Liver (tissue), 9 donors: ENCODE results near the gene MYL7. TPM values are rescaled to one million over a fixed set of nuclear protein-coding genes. Genes with fewer than 3 reads are reported as not detected.
A peak's percentile ranks its signal among the peaks of the same experiment; 100 is the strongest.

Source experiments
- DNase-seq: peaks from one replicate; pipeline ENCODE4 v3.0.0-alpha.2; 2017; ENCODE audit warnings: low spot score
- H3K27ac ChIP-seq, 2 donors: one replicate each; pipeline ENCODE4 v1.7.0; 2013; ENCODE audit warnings: inconsistent platforms in 2 of 2, low read length in 2 of 2, control low read depth in 1 of 2, low read depth in 1 of 2, mild to moderate bottlenecking in 1 of 2
- H3K27me3 ChIP-seq, 4 donors: one replicate each; pipeline versions ENCODE4 v1.6.1 to v1.7.0; 2013; ENCODE audit warnings: low read length in 3 of 4, inconsistent platforms in 1 of 4, mild to moderate bottlenecking in 1 of 4, moderate library complexity in 1 of 4; ENCODE audit not compliant: control insufficient read depth in 4 of 4, insufficient read depth in 4 of 4
- H3K36me3 ChIP-seq, 4 donors: one replicate each; pipeline versions ENCODE4 v1.6.1 to v1.7.0; 2013; ENCODE audit warnings: low read length in 3 of 4, mild to moderate bottlenecking in 3 of 4, low read depth in 1 of 4, moderate library complexity in 1 of 4; ENCODE audit not compliant: control insufficient read depth in 4 of 4, insufficient read depth in 3 of 4
- H3K4me1 ChIP-seq, 4 donors: one replicate each; pipeline versions ENCODE4 v1.6.1 to v1.7.0; 2013; ENCODE audit warnings: low read length in 3 of 4, mild to moderate bottlenecking in 3 of 4, moderate library complexity in 1 of 4; ENCODE audit not compliant: control insufficient read depth in 4 of 4, insufficient read depth in 4 of 4
- H3K4me3 ChIP-seq, 3 donors: one replicate each; pipeline versions ENCODE4 v1.6.1 to v1.7.0; 2013; ENCODE audit warnings: low read length in 3 of 3, control low read depth in 1 of 3, low read depth in 1 of 3, mild to moderate bottlenecking in 1 of 3
- H3K9ac ChIP-seq, 2 donors: one replicate each; pipeline ENCODE4 v1.7.0; 2013; ENCODE audit warnings: low read length in 2 of 2, mild to moderate bottlenecking in 2 of 2, moderate library complexity in 2 of 2, control low read depth in 1 of 2, low read depth in 1 of 2
- H3K9me3 ChIP-seq, 4 donors: one replicate each; pipeline versions ENCODE4 v1.6.1 to v1.7.0; 2013; ENCODE audit warnings: low read length in 3 of 4; ENCODE audit not compliant: control insufficient read depth in 4 of 4
- FOXA1 ChIP-seq: IDR thresholded peaks from 2 replicates; pipeline ENCODE4 v1.6.1; 2016; ENCODE audit warnings: antibody characterized with exemption
- FOXA2 ChIP-seq: IDR thresholded peaks from 2 replicates; pipeline ENCODE4 v1.6.1; 2016; ENCODE audit warnings: antibody characterized with exemption
- HNF4G ChIP-seq: IDR thresholded peaks from 2 replicates; pipeline ENCODE4 v1.6.1; 2016; ENCODE audit warnings: antibody characterized with exemption
- JUND ChIP-seq, 2 donors: IDR thresholded peaks; 2 replicates each; pipeline ENCODE4 v1.6.1; 2016; ENCODE audit warnings: antibody characterized with exemption in 2 of 2
- MAX ChIP-seq: IDR thresholded peaks from 2 replicates; pipeline ENCODE4 v1.6.1; 2016; ENCODE audit warnings: antibody characterized with exemption
- RXRA ChIP-seq, 2 donors: IDR thresholded peaks; 2 replicates each; pipeline ENCODE4 v1.6.1; 2017 to 2018; ENCODE audit warnings: antibody characterized with exemption in 2 of 2, mild to moderate bottlenecking in 1 of 2
- SP1 ChIP-seq: IDR thresholded peaks from 2 replicates; pipeline ENCODE4 v1.6.1; 2018; ENCODE audit warnings: antibody characterized with exemption, mild to moderate bottlenecking
- TAF1 ChIP-seq: conservative IDR thresholded peaks from 2 replicates; pipeline ENCODE4 v1.6.1; 2016; ENCODE audit warnings: antibody characterized with exemption, mild to moderate bottlenecking
- YY1 ChIP-seq: IDR thresholded peaks from 2 replicates; pipeline ENCODE4 v1.6.1; 2016; ENCODE audit warnings: antibody characterized with exemption, mild to moderate bottlenecking
- WGBS: extraction: QIAGEN DNeasy Blood & Tissue Kit; methylation state at CpG from one replicate; pipeline ENCODE4 v1.1.7; 2013; 5-methylcytosine and 5-hydroxymethylcytosine counted together
- polyA plus RNA-seq, 2 donors: library from polyadenylated mRNA; stranded (reverse) in 1 of 2; unstranded in 1 of 2; fragments of 200-250 nt in 1 of 2; fragments of >200 nt in 1 of 2; fragmentation: Nextera tagmentation in 1 of 2; extraction: Ambion mirVana in 1 of 2; gene quantifications; one replicate each; pipeline versions ENCODE4 v1.2.1 to v1.2.3, GENCODE V29; 2013 to 2015
- total RNA-seq, 2 donors: library from RNA; depleted of rRNA; stranded (reverse); fragments of >200 nt; gene quantifications; one replicate each; pipeline ENCODE4 v1.2.3, GENCODE V29; 2014
- TF ChIP-seq, protein P1 (sequence below): IDR thresholded peaks from 2 replicates; pipeline ENCODE4 v1.6.1; 2016; ENCODE audit warnings: antibody characterized with exemption, mild to moderate bottlenecking
- TF ChIP-seq, protein P2 (sequence below): IDR thresholded peaks from 2 replicates; pipeline ENCODE4 v1.6.1; 2016; ENCODE audit warnings: antibody characterized with exemption
- TF ChIP-seq, protein P3 (sequence below): IDR thresholded peaks from 2 replicates; pipeline ENCODE4 v1.6.1; 2016; ENCODE audit warnings: antibody characterized with exemption
- donor health status: healthy.
- donor health status: healthy.
- donor health status: healthy.
- donor health status: healthy.
- donor health status: healthy.

Gene MYL7
- total and polyA plus RNA-seq, 4 donors: not detected

DNA sequence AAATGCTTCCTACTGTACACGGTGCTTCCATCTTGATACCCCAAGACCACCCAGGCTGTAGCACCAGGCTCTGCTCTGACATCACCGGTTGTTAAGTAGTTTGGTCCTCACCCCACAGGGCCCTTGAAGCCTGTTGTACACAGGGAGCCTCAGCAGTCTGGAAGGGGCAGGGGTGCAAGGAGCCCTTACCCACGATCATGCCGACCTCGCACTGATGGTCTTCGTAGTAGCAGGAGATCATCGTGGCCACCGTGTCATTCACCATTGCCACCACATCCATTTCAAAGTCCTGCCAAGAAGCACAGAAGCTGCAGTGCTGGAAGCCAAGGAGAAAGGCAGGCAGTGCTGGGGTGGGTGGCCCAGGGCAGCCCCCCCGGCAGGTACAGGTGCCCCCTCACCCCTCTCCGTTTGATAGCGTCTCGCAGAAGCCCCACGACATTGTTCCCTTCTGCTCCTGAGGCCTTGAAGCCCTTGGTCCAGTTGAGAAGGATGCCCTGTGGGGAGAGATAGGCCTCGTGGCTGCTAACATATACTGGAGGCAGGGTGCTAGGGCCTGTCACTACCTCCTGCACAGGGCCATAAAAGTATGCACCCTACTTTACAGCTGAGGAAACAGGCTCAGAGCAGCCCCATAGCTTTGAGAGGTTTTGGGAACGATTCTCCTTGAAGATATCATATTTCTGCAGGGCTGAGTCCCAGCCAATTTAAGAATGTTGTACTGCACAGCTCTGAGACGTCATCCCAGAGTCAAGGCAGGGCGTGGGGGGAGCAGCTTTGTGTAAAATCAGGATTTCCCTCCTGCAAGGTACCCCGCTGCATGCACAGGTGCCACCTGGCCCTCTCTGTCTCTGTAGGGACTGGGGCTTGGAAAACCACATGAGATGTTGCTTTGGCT lies 8.7 kb upstream of the MYL7 start:
- WGBS: 90% methylated on average over 18 of the region's 18 CpGs
- no peak overlapping the region for H3K27ac ChIP-seq
- no peaks in the 10 kb centered on the region for H3K27me3 ChIP-seq
- H3K9ac ChIP-seq: no peak overlapping the region
- no peaks in the 10 kb centered on the region for H3K9me3 ChIP-seq
- H3K4me3 ChIP-seq: no peak overlapping the region
- DNase-seq: peak; percentile 14
- TF ChIP-seq MAX: no peak
- TF ChIP-seq, protein P1, sequence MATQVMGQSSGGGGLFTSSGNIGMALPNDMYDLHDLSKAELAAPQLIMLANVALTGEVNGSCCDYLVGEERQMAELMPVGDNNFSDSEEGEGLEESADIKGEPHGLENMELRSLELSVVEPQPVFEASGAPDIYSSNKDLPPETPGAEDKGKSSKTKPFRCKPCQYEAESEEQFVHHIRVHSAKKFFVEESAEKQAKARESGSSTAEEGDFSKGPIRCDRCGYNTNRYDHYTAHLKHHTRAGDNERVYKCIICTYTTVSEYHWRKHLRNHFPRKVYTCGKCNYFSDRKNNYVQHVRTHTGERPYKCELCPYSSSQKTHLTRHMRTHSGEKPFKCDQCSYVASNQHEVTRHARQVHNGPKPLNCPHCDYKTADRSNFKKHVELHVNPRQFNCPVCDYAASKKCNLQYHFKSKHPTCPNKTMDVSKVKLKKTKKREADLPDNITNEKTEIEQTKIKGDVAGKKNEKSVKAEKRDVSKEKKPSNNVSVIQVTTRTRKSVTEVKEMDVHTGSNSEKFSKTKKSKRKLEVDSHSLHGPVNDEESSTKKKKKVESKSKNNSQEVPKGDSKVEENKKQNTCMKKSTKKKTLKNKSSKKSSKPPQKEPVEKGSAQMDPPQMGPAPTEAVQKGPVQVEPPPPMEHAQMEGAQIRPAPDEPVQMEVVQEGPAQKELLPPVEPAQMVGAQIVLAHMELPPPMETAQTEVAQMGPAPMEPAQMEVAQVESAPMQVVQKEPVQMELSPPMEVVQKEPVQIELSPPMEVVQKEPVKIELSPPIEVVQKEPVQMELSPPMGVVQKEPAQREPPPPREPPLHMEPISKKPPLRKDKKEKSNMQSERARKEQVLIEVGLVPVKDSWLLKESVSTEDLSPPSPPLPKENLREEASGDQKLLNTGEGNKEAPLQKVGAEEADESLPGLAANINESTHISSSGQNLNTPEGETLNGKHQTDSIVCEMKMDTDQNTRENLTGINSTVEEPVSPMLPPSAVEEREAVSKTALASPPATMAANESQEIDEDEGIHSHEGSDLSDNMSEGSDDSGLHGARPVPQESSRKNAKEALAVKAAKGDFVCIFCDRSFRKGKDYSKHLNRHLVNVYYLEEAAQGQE: no peak
- no peak for TF ChIP-seq SP1
- no peak for TF ChIP-seq JUND (IDR thresholded peaks at IDR 0.05)
- TF ChIP-seq, protein P2, sequence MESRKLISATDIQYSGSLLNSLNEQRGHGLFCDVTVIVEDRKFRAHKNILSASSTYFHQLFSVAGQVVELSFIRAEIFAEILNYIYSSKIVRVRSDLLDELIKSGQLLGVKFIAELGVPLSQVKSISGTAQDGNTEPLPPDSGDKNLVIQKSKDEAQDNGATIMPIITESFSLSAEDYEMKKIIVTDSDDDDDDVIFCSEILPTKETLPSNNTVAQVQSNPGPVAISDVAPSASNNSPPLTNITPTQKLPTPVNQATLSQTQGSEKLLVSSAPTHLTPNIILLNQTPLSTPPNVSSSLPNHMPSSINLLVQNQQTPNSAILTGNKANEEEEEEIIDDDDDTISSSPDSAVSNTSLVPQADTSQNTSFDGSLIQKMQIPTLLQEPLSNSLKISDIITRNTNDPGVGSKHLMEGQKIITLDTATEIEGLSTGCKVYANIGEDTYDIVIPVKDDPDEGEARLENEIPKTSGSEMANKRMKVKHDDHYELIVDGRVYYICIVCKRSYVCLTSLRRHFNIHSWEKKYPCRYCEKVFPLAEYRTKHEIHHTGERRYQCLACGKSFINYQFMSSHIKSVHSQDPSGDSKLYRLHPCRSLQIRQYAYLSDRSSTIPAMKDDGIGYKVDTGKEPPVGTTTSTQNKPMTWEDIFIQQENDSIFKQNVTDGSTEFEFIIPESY: no peak
- no peak for TF ChIP-seq YY1
- TF ChIP-seq HNF4G: no peak
- no peak for TF ChIP-seq FOXA1
- TF ChIP-seq FOXA2: no peak
- no peak for TF ChIP-seq RXRA (IDR thresholded peaks at IDR 0.05)
- H3K4me1 ChIP-seq: peaks cover 0 to 8% (median 2%) of the 10 kb centered on the region in 4 donors
- H3K36me3 ChIP-seq: peaks cover 0 to 27% (median 8%) of the 10 kb centered on the region in 4 donors

GRCh38 chr7:44148961-44149536 lies 7.9 kb upstream of the MYL7 start:
- TF ChIP-seq TAF1 (no peak), SP1 (no peak), YY1 (no peak), FOXA1 (no peak)
- TF ChIP-seq, protein P3, sequence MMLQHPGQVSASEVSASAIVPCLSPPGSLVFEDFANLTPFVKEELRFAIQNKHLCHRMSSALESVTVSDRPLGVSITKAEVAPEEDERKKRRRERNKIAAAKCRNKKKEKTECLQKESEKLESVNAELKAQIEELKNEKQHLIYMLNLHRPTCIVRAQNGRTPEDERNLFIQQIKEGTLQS: no peak
- Histone ChIP-seq H3K4me3 (no peak overlapping the region), H3K9ac (no peak overlapping the region), H3K27ac (no peak overlapping the region), H3K36me3 (peaks cover 0 to 27% (median 8%) of the 10 kb centered on the region in 4 donors), H3K4me1 (peaks cover 0 to 8% (median 1%) of the 10 kb centered on the region in 4 donors), H3K9me3 (no peaks in the 10 kb centered on the region), H3K27me3 (no peaks in the 10 kb centered on the region)
- 89% methylated on average over 9 of the region's 9 CpGs for WGBS
- peak; percentile 17 for DNase-seq
